HEK293 (cell line): ENCODE data around the gene RNF223.

Experiments
- FEZF1 ChIP-seq: fragments of 450-650 bp; formaldehyde crosslinking; IDR thresholded peaks from 2 replicates; pipeline ENCODE4 v1.5.1; 2016; ENCODE audit warnings: missing biosample characterization, missing genetic modification characterization
- GFI1B ChIP-seq: fragments of 450-650 bp; formaldehyde crosslinking; IDR thresholded peaks from 2 replicates; pipeline ENCODE4 v1.5.1; 2016; ENCODE audit warnings: missing biosample characterization, missing genetic modification characterization
- HOXD13 ChIP-seq: sonication (generic); formaldehyde crosslinking; IDR thresholded peaks from 2 replicates; pipeline ENCODE4 v1.8.0; 2022; ENCODE audit warnings: missing genetic modification reagents, borderline replicate concordance
- KLF9 ChIP-seq: fragments of 450-650 bp; formaldehyde crosslinking; IDR thresholded peaks from 2 replicates; pipeline ENCODE4 v1.5.1; 2016; ENCODE audit warnings: missing biosample characterization, missing genetic modification characterization, low read depth
- ZBTB11 ChIP-seq: fragments of 450-650 bp; formaldehyde crosslinking; conservative IDR thresholded peaks from 2 replicates; pipeline ENCODE4 v1.5.1; 2016; ENCODE audit warnings: low read depth, missing biosample characterization, missing genetic modification characterization
- ZBTB26 ChIP-seq: fragments of 450-650 bp; formaldehyde crosslinking; optimal IDR thresholded peaks from 2 replicates; pipeline ENCODE3; 2016; ENCODE audit warnings: missing biosample characterization, mild to moderate bottlenecking, missing genetic modification characterization
- ZBTB6 ChIP-seq: fragments of 450-650 bp; formaldehyde crosslinking; IDR thresholded peaks from 2 replicates; pipeline ENCODE4 v1.5.1; 2017; ENCODE audit warnings: missing biosample characterization, missing genetic modification characterization
- ZNF121 ChIP-seq: fragments of 450-650 bp; formaldehyde crosslinking; IDR thresholded peaks from 2 replicates; pipeline ENCODE4 v1.5.1; 2016; ENCODE audit warnings: missing biosample characterization, missing genetic modification characterization
- ZNF132 ChIP-seq: fragments of 450-650 bp; formaldehyde crosslinking; IDR thresholded peaks from 2 replicates; pipeline ENCODE4 v1.5.1; 2017; ENCODE audit warnings: missing biosample characterization, missing genetic modification characterization, borderline replicate concordance
- ZNF155 ChIP-seq: fragments of 450-650 bp; formaldehyde crosslinking; IDR thresholded peaks from 2 replicates; pipeline ENCODE4 v1.5.1; 2016; ENCODE audit warnings: missing biosample characterization, missing genetic modification characterization
- ZNF174 ChIP-seq: fragments of 450-650 bp; formaldehyde crosslinking; IDR thresholded peaks from 2 replicates; pipeline ENCODE4 v1.5.0; 2017; ENCODE audit warnings: missing biosample characterization, mild to moderate bottlenecking, missing genetic modification characterization
- ZNF2 ChIP-seq: fragments of 450-650 bp; formaldehyde crosslinking; IDR thresholded peaks from 2 replicates; pipeline ENCODE4 v1.5.1; 2016; ENCODE audit warnings: missing biosample characterization, missing genetic modification characterization
- ZNF223 ChIP-seq: fragments of 450-650 bp; formaldehyde crosslinking; IDR thresholded peaks from 2 replicates; pipeline ENCODE4 v1.5.1; 2016; ENCODE audit warnings: missing biosample characterization, missing genetic modification characterization
- ZNF23 ChIP-seq: fragments of 450-650 bp; formaldehyde crosslinking; IDR thresholded peaks from 2 replicates; pipeline ENCODE4 v1.5.1; 2016; ENCODE audit warnings: missing biosample characterization, missing genetic modification characterization, borderline replicate concordance
- ZNF394 ChIP-seq: fragments of 450-650 bp; formaldehyde crosslinking; IDR thresholded peaks from 2 replicates; pipeline ENCODE4 v1.5.1; 2016; ENCODE audit warnings: missing biosample characterization, missing genetic modification characterization, mild to moderate bottlenecking, moderate library complexity, borderline replicate concordance
- ZNF529 ChIP-seq: fragments of 450-650 bp; formaldehyde crosslinking; IDR thresholded peaks from 2 replicates; pipeline ENCODE4 v1.5.1; 2017; ENCODE audit warnings: missing genetic modification characterization, missing biosample characterization; ENCODE audit not compliant: insufficient replicate concordance
- ZNF544 ChIP-seq: fragments of 450-650 bp; formaldehyde crosslinking; IDR thresholded peaks from 2 replicates; pipeline ENCODE4 v1.5.0; 2017; ENCODE audit warnings: missing biosample characterization, missing genetic modification characterization
- ZNF548 ChIP-seq: fragments of 450-650 bp; formaldehyde crosslinking; IDR thresholded peaks from 2 replicates; pipeline ENCODE4 v1.5.1; 2016; ENCODE audit warnings: missing biosample characterization, missing genetic modification characterization
- ZNF549 ChIP-seq: fragments of 450-650 bp; IDR thresholded peaks from 2 replicates; pipeline ENCODE4 v1.5.1; 2018; ENCODE audit warnings: missing biosample characterization, missing genetic modification characterization, mild to moderate bottlenecking, inconsistent platforms, moderate library complexity
- ZNF571 ChIP-seq: fragments of 450-650 bp; formaldehyde crosslinking; IDR thresholded peaks from 2 replicates; pipeline ENCODE4 v1.5.0; 2017; ENCODE audit warnings: missing biosample characterization, missing genetic modification characterization
- ZNF610 ChIP-seq: fragments of 450-650 bp; formaldehyde crosslinking; IDR thresholded peaks from 2 replicates; pipeline ENCODE4 v1.5.1; 2016; ENCODE audit warnings: missing biosample characterization, missing genetic modification characterization, borderline replicate concordance
- ZNF639 ChIP-seq: fragments of 450-650 bp; formaldehyde crosslinking; IDR thresholded peaks from 2 replicates; pipeline ENCODE4 v1.5.1; 2016; ENCODE audit warnings: missing biosample characterization, missing genetic modification characterization
- ZNF664 ChIP-seq: fragments of 450-650 bp; formaldehyde crosslinking; IDR thresholded peaks from 2 replicates; pipeline ENCODE4 v1.5.1; 2016; ENCODE audit warnings: missing biosample characterization, missing genetic modification characterization
- ZNF692 ChIP-seq: fragments of 450-650 bp; formaldehyde crosslinking; IDR thresholded peaks from 2 replicates; pipeline ENCODE4 v1.5.1; 2016; ENCODE audit warnings: missing biosample characterization, missing genetic modification characterization
- ZNF704 ChIP-seq: fragments of 450-650 bp; formaldehyde crosslinking; IDR thresholded peaks from 2 replicates; pipeline ENCODE4 v1.5.1; 2016; ENCODE audit warnings: missing biosample characterization, missing genetic modification characterization
- ZNF76 ChIP-seq: fragments of 450-650 bp; formaldehyde crosslinking; IDR thresholded peaks from 2 replicates; pipeline ENCODE4; 2016; ENCODE audit warnings: low read depth, missing biosample characterization, missing genetic modification characterization, borderline replicate concordance
- ZNF785 ChIP-seq: fragments of 450-650 bp; formaldehyde crosslinking; IDR thresholded peaks from 2 replicates; pipeline ENCODE4 v1.5.1; 2016; ENCODE audit warnings: missing biosample characterization, missing genetic modification characterization
- ZNF830 ChIP-seq: fragments of 450-650 bp; IDR thresholded peaks from 2 replicates; pipeline ENCODE4 v1.5.0; 2018; ENCODE audit warnings: missing biosample characterization, missing genetic modification characterization, low read depth, mild to moderate bottlenecking, moderate library complexity
- ZSCAN4 ChIP-seq: fragments of 450-650 bp; formaldehyde crosslinking; IDR thresholded peaks from 2 replicates; pipeline ENCODE4 v1.5.1; 2017; ENCODE audit warnings: missing biosample characterization, missing genetic modification characterization

The RNF223 gene

GRCh38 chr1:1059494-1060280, 14.4 kb downstream of the RNF223 start (continued):
- TF ChIP-seq ZNF610 (tag by site-specific recombination) (no peak), ZNF155 (tag by site-specific recombination) (no peak), ZBTB6 (no peak), ZNF549 (tag by site-specific recombination) (no peak), ZNF223 (tag by site-specific recombination) (no peak), ZNF544 (tag by site-specific recombination) (no peak), ZNF548 (tag by site-specific recombination) (no peak), ZNF132 (tag by site-specific recombination) (no peak), ZSCAN4 (tag by site-specific recombination) (no peak), KLF9 (peak; percentile 93), ZNF121 (tag by site-specific recombination) (no peak), HOXD13 (CRISPR knock-in tag) (no peak), ZNF704 (no peak), FEZF1 (tag by site-specific recombination) (no peak), ZNF394 (peak; percentile 35; the same call in 1 of the 2 replicates), ZBTB26 (tag by site-specific recombination) (no peak), GFI1B (tag by site-specific recombination) (no peak), ZNF692 (tag by site-specific recombination) (0 out of 2 replicates have a peak, but pooled peaks have one; percentile 4), ZNF785 (no peak), ZNF571 (tag by site-specific recombination) (no peak), ZBTB11 (tag by site-specific recombination) (no peak), ZNF639 (tag by site-specific recombination) (no peak), ZNF174 (tag by site-specific recombination) (no peak), ZNF830 (tag by site-specific recombination) (no peak), ZNF23 (tag by site-specific recombination) (no peak), ZNF664 (tag by site-specific recombination) (no peak), ZNF76 (tag by site-specific recombination) (no peak), ZNF2 (tag by site-specific recombination) (no peak), ZNF529 (tag by site-specific recombination) (no peak)
